Stimulated activated naive CD8-positive, alpha-beta T cell treated with anti-CD3 and anti-CD28 coated beads, Interleukin-15, amount 100 ng/mL, for 72 hours (primary cell): ENCODE data around the gene TPD52L1.
"Not testable (repeated sequence)": the region's sequence is repeated elsewhere in the genome, so short reads cannot be mapped to it uniquely, and the experiment has no call there.

Experiments used
- ATAC-seq: fragments of 150-1000 bp; cut with Tn5 transposase; 2 replicates; pipeline ENCODE4 v1.10.0; 2021; ENCODE audit warnings: mild to moderate bottlenecking, moderate library complexity
- DNase-seq, 2 donors: peaks; one replicate each; pipeline ENCODE4 v3.0.0; 2021 to 2022
- H3K27ac Mint-ChIP-seq, 2 donors: one replicate each; pipeline ENCODE4 v1.8.0; 2022; ENCODE audit warnings: mild to moderate bottlenecking in 2 of 2, mixed read lengths in 2 of 2, moderate library complexity in 2 of 2
- H3K27me3 Mint-ChIP-seq: one replicate; pipeline ENCODE4 v1.8.0; 2022; ENCODE audit warnings: mixed read lengths
- H3K4me1 Mint-ChIP-seq: one replicate; pipeline ENCODE4 v1.8.0; 2022; ENCODE audit warnings: mild to moderate bottlenecking, mixed read lengths
- H3K4me3 Mint-ChIP-seq, 2 donors: one replicate each; pipeline ENCODE4 v1.8.0; 2022; ENCODE audit warnings: mild to moderate bottlenecking in 2 of 2, mixed read lengths in 2 of 2, moderate library complexity in 1 of 2
- H3K9me3 Mint-ChIP-seq, 2 donors: one replicate each; pipeline ENCODE4 v1.8.0; 2022; ENCODE audit warnings: mixed read lengths in 2 of 2

The TPD52L1 gene

DNA sequence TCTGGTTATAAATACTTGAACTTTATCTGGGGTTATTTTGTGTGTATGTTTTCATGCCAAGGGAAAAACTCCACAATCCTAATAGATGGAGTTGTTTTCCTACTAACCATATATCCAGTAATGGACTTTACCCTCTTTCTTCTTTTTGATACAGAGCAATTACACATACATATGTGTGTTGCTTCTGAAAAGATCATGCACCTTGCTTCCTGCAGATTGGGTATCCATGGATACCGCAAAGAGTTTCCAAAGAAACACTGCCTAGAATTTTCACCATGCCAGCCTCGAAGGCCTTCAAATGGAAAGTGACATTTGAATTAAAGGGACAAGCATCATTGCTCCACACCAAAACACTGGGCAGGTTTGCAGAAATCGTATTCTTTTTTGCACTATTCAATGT is 121.4 kb downstream of the TPD52L1 start:
- H3K27me3 Mint-ChIP-seq: no peaks in the 10 kb centered on the region
- peaks cover 11% of the 10 kb centered on the region for H3K4me1 Mint-ChIP-seq
- DNase-seq (no peak), ATAC-seq (no peak)
- no peak overlapping the region for H3K27ac Mint-ChIP-seq
- no peak overlapping the region for H3K4me3 Mint-ChIP-seq
- no peaks in the 10 kb centered on the region for H3K9me3 Mint-ChIP-seq

DNA sequence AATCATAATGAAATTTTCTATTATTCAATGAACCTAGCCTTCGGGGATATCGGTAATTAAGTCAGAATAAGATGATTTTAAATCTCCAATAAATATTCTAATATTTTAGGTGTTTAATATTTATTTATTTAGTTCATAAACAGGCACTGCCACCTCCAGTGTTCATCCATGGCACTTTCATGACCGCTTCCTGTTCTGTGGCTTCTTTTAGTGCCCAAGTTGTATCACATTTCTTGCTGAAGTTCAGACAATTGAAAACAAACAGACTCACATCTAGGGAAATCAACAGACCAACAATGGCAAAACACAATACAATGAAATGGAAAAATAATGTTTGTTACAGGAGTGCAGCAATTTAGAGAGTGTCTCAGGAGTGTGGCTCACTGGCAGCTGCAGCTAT is 122.2 kb downstream of the TPD52L1 start:
- no peak for ATAC-seq
- Mint-ChIP-seq H3K27ac (peak overlapping the region in 1 of 2 donors; percentile 46), H3K4me3 (no peak overlapping the region), H3K4me1 (peaks cover 16% of the 10 kb centered on the region), H3K27me3 (no peaks in the 10 kb centered on the region), H3K9me3 (no peaks in the 10 kb centered on the region)
- DNase-seq: no peak

- Mint-ChIP-seq H3K4me3 (no peak overlapping the region), H3K4me1 (peaks cover 32% of the 10 kb centered on the region), H3K27ac (no peak overlapping the region), H3K27me3 (no peaks in the 10 kb centered on the region), H3K9me3 (peaks cover 6% of the 10 kb centered on the region in 2 donors)
- DNase-seq: no peak
- no peak for ATAC-seq
Measured at GRCh38 chr6:125277838-125278237, 124.3 kb downstream of the TPD52L1 start.

DNA sequence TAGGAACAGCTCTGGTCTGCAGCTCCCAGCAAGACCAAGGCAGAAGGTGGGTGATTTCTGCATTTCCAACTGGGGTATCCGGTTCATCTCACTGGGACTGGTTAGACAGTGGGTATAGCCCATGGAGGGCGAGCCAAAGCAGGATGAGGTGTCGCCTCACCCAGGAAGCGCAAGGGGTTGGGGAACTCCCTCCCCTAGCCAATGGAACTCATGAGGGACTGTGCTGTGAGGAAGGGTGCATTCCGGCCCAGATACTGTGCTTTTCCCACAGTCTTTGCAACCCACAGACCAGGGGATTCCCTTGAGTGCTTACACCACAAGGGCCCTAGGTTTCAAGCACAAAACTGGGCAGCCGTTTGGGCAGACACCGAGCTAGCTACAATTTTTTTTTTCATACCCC is 126.4 kb downstream of the TPD52L1 start:
- Mint-ChIP-seq H3K4me1 (peaks cover 41% of the 10 kb centered on the region), H3K27ac (peak overlapping the region in 1 of 2 donors; percentile 33), H3K27me3 (no peaks in the 10 kb centered on the region)

GRCh38 chr6:125280370-125281035 is 126.9 kb downstream of the TPD52L1 start:
- not testable (repeated sequence) for H3K4me3 Mint-ChIP-seq, H3K27me3 Mint-ChIP-seq, ATAC-seq, DNase-seq
- Mint-ChIP-seq H3K27ac (peak overlapping the region; percentile 36 to 69), H3K4me1 (peaks cover 41% of the 10 kb centered on the region), H3K9me3 (peaks cover 17 to 25% of the 10 kb centered on the region in 2 donors)

More for the DNA sequence above, 126.4 kb downstream of the TPD52L1 start:
- peak; percentile 37 for ATAC-seq
- H3K9me3 Mint-ChIP-seq: peaks cover 13 to 19% of the 10 kb centered on the region in 2 donors
- no peak for DNase-seq
- no peak overlapping the region for H3K4me3 Mint-ChIP-seq

- ATAC-seq, H3K27me3 Mint-ChIP-seq, H3K4me3 Mint-ChIP-seq, DNase-seq, H3K27ac Mint-ChIP-seq: not testable (repeated sequence)
- peaks cover 25 to 36% of the 10 kb centered on the region in 2 donors for H3K9me3 Mint-ChIP-seq
- peaks cover 43% of the 10 kb centered on the region for H3K4me1 Mint-ChIP-seq
Measured at GRCh38 chr6:125282470-125282869, 128.9 kb downstream of the TPD52L1 start.

DNA sequence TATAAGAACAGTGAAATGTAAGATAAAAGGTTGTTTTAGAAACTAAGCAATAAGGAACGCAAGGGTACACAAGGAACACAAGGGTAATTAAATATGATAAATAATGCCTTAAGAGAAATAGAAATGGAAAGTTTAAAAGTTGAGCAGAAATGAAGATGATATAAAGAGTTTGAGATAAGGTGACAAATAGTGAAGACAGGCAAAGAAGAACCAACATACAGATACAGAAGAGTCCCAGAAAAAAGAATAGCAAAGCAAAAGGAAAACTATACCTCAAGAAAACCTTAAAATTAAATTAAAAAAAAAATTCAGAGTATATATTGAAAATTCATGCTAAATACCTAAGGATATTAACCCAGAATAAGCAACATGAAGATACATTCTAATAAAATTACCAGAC is 131.8 kb downstream of the TPD52L1 start:
- peaks cover 35% of the 10 kb centered on the region for H3K4me1 Mint-ChIP-seq
- H3K4me3 Mint-ChIP-seq: no peak overlapping the region
- peaks cover 35 to 47% of the 10 kb centered on the region in 2 donors for H3K9me3 Mint-ChIP-seq
- no peak for DNase-seq
- H3K27ac Mint-ChIP-seq: no peak overlapping the region
- H3K27me3 Mint-ChIP-seq: no peaks in the 10 kb centered on the region
- no peak for ATAC-seq

DNA sequence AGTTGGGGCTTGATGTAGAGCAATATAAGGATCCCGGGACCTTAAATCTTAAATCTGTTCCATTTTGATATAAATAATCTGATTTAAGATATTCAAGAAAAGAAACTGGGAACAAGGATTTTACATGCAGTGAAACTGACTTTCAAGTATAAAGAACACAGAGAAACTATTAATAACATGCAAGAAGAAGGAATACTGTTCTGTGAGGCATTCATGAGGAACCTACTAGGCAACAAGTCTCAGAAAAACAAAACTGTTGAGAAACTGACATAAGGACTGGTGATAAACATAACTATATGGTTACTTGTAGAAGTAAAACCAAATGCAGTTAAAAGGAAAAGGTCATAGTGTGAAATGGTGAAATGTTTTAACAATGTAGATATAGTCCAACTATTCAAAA is 132.4 kb downstream of the TPD52L1 start:
- Mint-ChIP-seq H3K27ac (no peak overlapping the region), H3K4me3 (no peak overlapping the region), H3K4me1 (peaks cover 30% of the 10 kb centered on the region), H3K27me3 (no peaks in the 10 kb centered on the region), H3K9me3 (peaks cover 35 to 47% of the 10 kb centered on the region in 2 donors)
- DNase-seq (no peak), ATAC-seq (no peak)

GRCh38 chr6:125287718-125288117 is 134.1 kb downstream of the TPD52L1 start:
- no peak overlapping the region for H3K27ac Mint-ChIP-seq
- peaks cover 29 to 42% of the 10 kb centered on the region in 2 donors for H3K9me3 Mint-ChIP-seq
- H3K27me3 Mint-ChIP-seq: no peaks in the 10 kb centered on the region
- ATAC-seq (no peak), DNase-seq (no peak)
- H3K4me3 Mint-ChIP-seq: no peak overlapping the region
- H3K4me1 Mint-ChIP-seq: peaks cover 16% of the 10 kb centered on the region

DNA sequence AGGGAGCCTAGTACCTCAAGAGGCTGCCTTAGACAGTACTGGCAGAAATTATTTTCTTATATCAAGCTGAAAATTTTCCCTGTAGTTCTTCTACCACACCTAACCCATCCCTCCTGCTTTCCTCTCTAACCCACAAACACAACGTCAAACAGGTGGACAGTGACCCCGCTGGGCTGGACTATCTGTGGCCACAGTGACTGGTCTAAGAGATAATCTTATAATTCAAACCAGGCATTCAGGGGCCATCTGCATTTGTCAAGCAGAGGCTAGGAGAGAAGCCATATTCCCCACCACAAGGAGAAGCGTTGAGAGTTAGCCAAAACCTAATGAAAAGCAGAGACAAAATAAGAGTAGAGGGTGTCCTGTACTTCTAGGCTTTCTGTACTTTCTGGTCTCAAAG is 140.0 kb downstream of the TPD52L1 start:
- no peaks in the 10 kb centered on the region for H3K9me3 Mint-ChIP-seq
- no peak for ATAC-seq
- H3K4me1 Mint-ChIP-seq: peaks cover 26% of the 10 kb centered on the region
- no peak overlapping the region for H3K4me3 Mint-ChIP-seq
- no peaks in the 10 kb centered on the region for H3K27me3 Mint-ChIP-seq
- DNase-seq: no peak
- no peak overlapping the region for H3K27ac Mint-ChIP-seq

- Mint-ChIP-seq H3K27ac (no peak overlapping the region), H3K27me3 (no peaks in the 10 kb centered on the region), H3K4me1 (peaks cover 28% of the 10 kb centered on the region), H3K9me3 (no peaks in the 10 kb centered on the region), H3K4me3 (no peak overlapping the region)
- no peak for ATAC-seq
- no peak for DNase-seq
Measured at GRCh38 chr6:125294036-125294435, 140.5 kb downstream of the TPD52L1 start.

- peaks cover 37% of the 10 kb centered on the region for H3K4me1 Mint-ChIP-seq
- no peaks in the 10 kb centered on the region for H3K9me3 Mint-ChIP-seq
- ATAC-seq: no peak
- no peak overlapping the region for H3K27ac Mint-ChIP-seq
- no peak overlapping the region for H3K4me3 Mint-ChIP-seq
- DNase-seq: no peak
- H3K27me3 Mint-ChIP-seq: no peaks in the 10 kb centered on the region
Measured at GRCh38 chr6:125294925-125295324, 141.4 kb downstream of the TPD52L1 start.

- H3K4me3 Mint-ChIP-seq: no peak overlapping the region
- no peaks in the 10 kb centered on the region for H3K9me3 Mint-ChIP-seq
- no peak overlapping the region for H3K27ac Mint-ChIP-seq
- peaks cover 49% of the 10 kb centered on the region for H3K4me1 Mint-ChIP-seq
- ATAC-seq: no peak
- DNase-seq: no peak
- no peaks in the 10 kb centered on the region for H3K27me3 Mint-ChIP-seq
Measured at GRCh38 chr6:125296471-125296870, 142.9 kb downstream of the TPD52L1 start.

DNA sequence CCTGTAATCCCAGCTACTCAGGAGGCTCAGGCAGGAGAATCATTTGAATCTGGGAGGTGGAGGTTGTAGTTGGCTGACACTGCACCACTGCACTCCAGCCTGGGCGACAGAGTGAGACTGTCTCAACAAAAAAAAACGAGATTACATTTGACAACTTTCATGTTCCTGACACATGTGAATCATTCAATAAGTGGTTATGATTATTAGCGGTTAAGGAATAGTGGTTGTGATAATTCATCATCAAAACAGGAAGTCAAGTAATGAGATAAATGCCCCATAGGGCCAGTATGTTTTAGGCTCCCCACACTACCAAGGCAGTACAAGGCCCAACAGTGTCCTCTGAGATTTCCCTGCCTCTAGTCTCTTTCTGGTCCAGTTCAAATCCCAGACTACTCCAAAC is 145.7 kb downstream of the TPD52L1 start:
- DNase-seq: no peak
- ATAC-seq: peak; percentile 51
- peak overlapping the region; percentile 77 to 89 for H3K4me3 Mint-ChIP-seq
- peaks cover 59% of the 10 kb centered on the region for H3K4me1 Mint-ChIP-seq
- H3K9me3 Mint-ChIP-seq: peaks cover 0 to 17% of the 10 kb centered on the region in 2 donors
- no peaks in the 10 kb centered on the region for H3K27me3 Mint-ChIP-seq
- H3K27ac Mint-ChIP-seq: peak overlapping the region; percentile 36 to 97

GRCh38 chr6:125300992-125301434 is 147.4 kb downstream of the TPD52L1 start:
- Mint-ChIP-seq H3K27me3 (no peaks in the 10 kb centered on the region), H3K4me3 (peak overlapping the region; percentile 77 to 89), H3K27ac (peak overlapping the region; percentile 89 to 97), H3K9me3 (peaks cover 0 to 17% of the 10 kb centered on the region in 2 donors), H3K4me1 (peaks cover 59% of the 10 kb centered on the region)
- no peak for DNase-seq
- ATAC-seq: no peak

- H3K9me3 Mint-ChIP-seq: peaks cover 0 to 17% of the 10 kb centered on the region in 2 donors
- peaks cover 54% of the 10 kb centered on the region for H3K4me1 Mint-ChIP-seq
- H3K27me3 Mint-ChIP-seq: no peaks in the 10 kb centered on the region
- peak within 1 kb of the TSS; percentile 96 to 98 for H3K27ac Mint-ChIP-seq
- DNase-seq (peak; percentile 51 to 61), ATAC-seq (peak; percentile 80)
- H3K4me3 Mint-ChIP-seq: peak within 1 kb of the TSS; percentile 77 to 89
Measured at GRCh38 chr6:125301435-125302391, 148.1 kb downstream of the TPD52L1 start, which contains the start of gene HDDC2. TSS of gene HDDC2 (minus strand) at chr6:125301967. CDS start at chr6:125301932, 35 bp downstream.
